Measurements from ENCODE around the gene P3H1. TPM values are rescaled to one million over a fixed set of nuclear protein-coding genes. Genes with fewer than 3 reads are reported as not detected.

P3H1 gene
- total RNA-seq, 2 donors from 2014 or later = 7.0 to 10.6 TPM

GRCh38 chr1:42748461-42749410 lies 18.1 kb downstream of the P3H1 start:
- DNase-seq (no peak), ATAC-seq (no peak)
- intact Hi-C loops (cut with DNase I, micrococcal nuclease) = no loop called here

- ATAC-seq = no peak
- intact Hi-C loops (cut with DNase I, micrococcal nuclease) = no loop called here
- no peak for DNase-seq
Observed at GRCh38 chr1:42748021-42748420, 18.8 kb downstream of the P3H1 start.

- ATAC-seq = peak; percentile 82
Observed at GRCh38 chr1:42747125-42747524, 19.7 kb downstream of the P3H1 start.

GRCh38 chr1:42746436-42747105 lies 20.3 kb downstream of the P3H1 start:
- DNase-seq = no peak
- intact Hi-C loops (cut with DNase I, micrococcal nuclease) = no loop called here
- no peak for ATAC-seq

More at GRCh38 chr1:42747125-42747524, 19.7 kb downstream of the P3H1 start:
- peak in 1 of 2 donors; percentile 71 for DNase-seq
- intact Hi-C loops (cut with DNase I, micrococcal nuclease) = no loop called here

GRCh38 chr1:42745851-42746250 lies 21.0 kb downstream of the P3H1 start:
- no peak for DNase-seq
- no peak for ATAC-seq
- intact Hi-C loops (cut with DNase I, micrococcal nuclease) = no loop called here

- no peak for DNase-seq
- no peak for ATAC-seq
- intact Hi-C loops (cut with DNase I, micrococcal nuclease) = no loop called here
Observed at GRCh38 chr1:42744148-42744413, 22.7 kb downstream of the P3H1 start.

- DNase-seq (no peak), ATAC-seq (no peak)
- intact Hi-C loops (cut with DNase I, micrococcal nuclease) = no loop called here
Observed at GRCh38 chr1:42743317-42744147, 23.3 kb downstream of the P3H1 start.

- ATAC-seq (no peak), DNase-seq (no peak)
- intact Hi-C loops (cut with DNase I, micrococcal nuclease) = no loop called here
Observed at GRCh38 chr1:42742617-42743316, 24.1 kb downstream of the P3H1 start.

- DNase-seq (no peak), ATAC-seq (no peak)
- intact Hi-C loops (cut with DNase I, micrococcal nuclease) = no loop called here
Observed at GRCh38 chr1:42742141-42742540, 24.7 kb downstream of the P3H1 start.

GRCh38 chr1:42741706-42742105 lies 25.1 kb downstream of the P3H1 start:
- DNase-seq (no peak), ATAC-seq (no peak)
- intact Hi-C loops (cut with DNase I, micrococcal nuclease) = no loop called here

- DNase-seq = no peak
- no peak for ATAC-seq
- intact Hi-C loops (cut with DNase I, micrococcal nuclease) = no loop called here
Observed at GRCh38 chr1:42740851-42741580, 25.8 kb downstream of the P3H1 start.

- ATAC-seq (no peak), DNase-seq (no peak)
- intact Hi-C loops (cut with DNase I, micrococcal nuclease) = no loop called here
Observed at GRCh38 chr1:42739753-42740700, 26.8 kb downstream of the P3H1 start, which contains the start of gene CLDN19. Gene CLDN19, minus strand, starts transcription at chr1:42740236. Its CDS starts 173 bp downstream, at chr1:42740063.

GRCh38 chr1:42738678-42739226 lies 28.1 kb downstream of the P3H1 start:
- DNase-seq = no peak
- intact Hi-C loops (cut with DNase I, micrococcal nuclease) = no loop called here
- no peak for ATAC-seq

GRCh38 chr1:42737986-42738677 lies 28.7 kb downstream of the P3H1 start:
- ATAC-seq (no peak), DNase-seq (no peak)
- intact Hi-C loops (cut with DNase I, micrococcal nuclease) = no loop called here

GRCh38 chr1:42737257-42737656 lies 29.6 kb downstream of the P3H1 start:
- DNase-seq (peak; percentile 57 to 74), ATAC-seq (peak; percentile 65)
- intact Hi-C loops (cut with DNase I, micrococcal nuclease) = no loop called here

- ATAC-seq = no peak
- DNase-seq = no peak
- intact Hi-C loops (cut with DNase I, micrococcal nuclease) = no loop called here
Observed at GRCh38 chr1:42736571-42737200, 30.1 kb downstream of the P3H1 start.
